K562 (cell line): ENCODE data around the gene FTL. TPM values are rescaled to one million over a fixed set of nuclear protein-coding genes. Genes with fewer than 3 reads are reported as not detected.
A peak's percentile ranks its signal among the peaks of the same experiment; 100 is the strongest.

Experiments used
- ATAC-seq: fragments of 200-7000 bp; cut with Tn5 transposase; 3 replicates; pipeline ENCODE4 v1.9.1; 2020; ENCODE audit warnings: moderate library complexity
- BruUV-seq: library from RNA; stranded (reverse); fragments of 400-500 nt; replicated peaks from 2 replicates; lab custom pipeline; 2021; lab: Mats Ljungman, UMichigan
- CTCF ChIA-PET: fragments of 300-600 bp; formaldehyde crosslinking; extraction: SDS; loops from one replicate; lab custom pipeline; 2021; ENCODE audit warnings: low intra/inter-chr PET ratio; lab: Yijun Ruan, JAX
- POLR2A ChIA-PET: fragments of 300-600, 350-650 bp; sonication (Branson Sonifier 250); formaldehyde crosslinking; extraction: SDS; loops from one replicate; lab custom pipeline; 2021; ENCODE audit warnings: antibody characterized with exemption, inconsistent platforms; lab: Yijun Ruan, JAX
- DNase-seq, 4 experiments: peaks; one replicate each; pipeline versions ENCODE4 v3.0.0 to v3.0.0-alpha.2; 2011 to 2018; ENCODE audit warnings: low spot score in 3 of 4, mixed read lengths in 3 of 4; ENCODE audit errors: extremely low read depth in 1 of 4
- FAIRE-seq: peaks from 2 replicates; lab custom pipeline; 2011; peaks lifted over from hg19 to GRCh38; lab: Jason Lieb, UNC
- H2AFZ ChIP-seq: 2 replicates; pipeline ENCODE4 v1.6.0; 2011; ENCODE audit warnings: low read depth, low read length, control low read depth, inconsistent platforms
- H3K27ac ChIP-seq: fragments of 200-600 bp; 3 replicates; pipeline ENCODE4 v1.8.0; 2011; ENCODE audit warnings: low read depth, mild to moderate bottlenecking, control low read depth, inconsistent platforms, low read length, moderate library complexity, mixed read lengths; ENCODE audit errors: extremely low read depth
- H3K27me3 ChIP-seq, 2 experiments: fragments of 300-600 bp in 1 of 2; 2 replicates in 1 of 2; 3 replicates in 1 of 2; pipeline versions ENCODE4 v1.6.0 to v1.8.0; 2011; ENCODE audit warnings: inconsistent platforms in 2 of 2, low read length in 2 of 2, mild to moderate bottlenecking in 1 of 2, mixed read lengths in 1 of 2, moderate library complexity in 1 of 2; ENCODE audit not compliant: control insufficient read depth in 2 of 2, insufficient read depth in 2 of 2
- H3K36me3 ChIP-seq: fragments of 300-600 bp; 3 replicates; pipeline ENCODE4 v1.8.0; 2011; ENCODE audit warnings: mild to moderate bottlenecking, low read length, inconsistent platforms; ENCODE audit not compliant: control insufficient read depth, insufficient read depth
- H3K4me1 ChIP-seq, 2 experiments: fragments of 200-600 bp in 1 of 2; replicated peaks in 1 of 2; 2 replicates in 1 of 2; 3 replicates in 1 of 2; pipeline versions ENCODE4 v1.5.1 to v1.8.0; 2011; ENCODE audit warnings: inconsistent platforms in 2 of 2, low read length in 2 of 2, mild to moderate bottlenecking in 1 of 2, mixed read lengths in 1 of 2, moderate library complexity in 1 of 2; ENCODE audit not compliant: control insufficient read depth in 2 of 2, insufficient read depth in 2 of 2
- H3K4me2 ChIP-seq: 2 replicates; pipeline ENCODE4 v1.6.1; 2011; ENCODE audit warnings: low read length, control low read depth, inconsistent platforms, mixed read lengths; ENCODE audit not compliant: insufficient read depth
- H3K4me3 ChIP-seq: fragments of 200-600 bp; sonication (generic), shearing (Covaris generic); 2 replicates; pipeline ENCODE4 v1.5.1; 2016; ENCODE audit warnings: control low read depth, inconsistent platforms
- H3K79me2 ChIP-seq: fragments of 200-600 bp; 3 replicates; pipeline ENCODE4 v1.8.0; 2011; ENCODE audit warnings: low read length, inconsistent platforms; ENCODE audit not compliant: control insufficient read depth, insufficient read depth
- H3K9ac ChIP-seq, 2 experiments: 2 replicates each; pipeline versions ENCODE4 v1.6.0 to v1.6.1; 2011; ENCODE audit warnings: low read depth in 2 of 2, low read length in 2 of 2, control low read depth in 1 of 2, inconsistent platforms in 1 of 2, mild to moderate bottlenecking in 1 of 2, mixed read lengths in 1 of 2; ENCODE audit not compliant: insufficient read depth in 1 of 2
- H3K9me1 ChIP-seq: one replicate; pipeline ENCODE4 v1.6.0; 2011; ENCODE audit warnings: inconsistent platforms, mild to moderate bottlenecking, low read length, moderate library complexity; ENCODE audit not compliant: control insufficient read depth, insufficient read depth
- H3K9me3 ChIP-seq: replicated peaks from 2 replicates; pipeline ENCODE4 v1.5.1; 2011; ENCODE audit warnings: low read depth, low read length, inconsistent platforms; ENCODE audit not compliant: control insufficient read depth, insufficient read depth
- H4K20me1 ChIP-seq: replicated peaks from 2 replicates; pipeline ENCODE4 v1.6.1; 2011; ENCODE audit warnings: low read length, inconsistent platforms, mixed read lengths; ENCODE audit not compliant: control insufficient read depth, insufficient read depth
- BRD9 ChIP-seq: fragments of 450-650 bp; IDR thresholded peaks from 2 replicates; pipeline ENCODE4 v1.6.1; 2018; ENCODE audit warnings: low read depth; ENCODE audit not compliant: partially characterized antibody
- CBX3 ChIP-seq, 2 experiments: IDR thresholded peaks; 1 replicate in 1 of 2; 2 replicates in 1 of 2; pipeline ENCODE4 v1.6.1; 2012; ENCODE audit warnings: inconsistent platforms in 2 of 2, low read length in 2 of 2, borderline replicate concordance in 1 of 2, control low read depth in 1 of 2
- DPF2 ChIP-seq: fragments of 450-650 bp; IDR thresholded peaks from 2 replicates; pipeline ENCODE4 v1.6.1; 2016
- GATA2 ChIP-seq: sonication (generic); formaldehyde crosslinking; IDR thresholded peaks from 2 replicates; pipeline ENCODE4 v1.4.0; 2020; ENCODE audit warnings: mild to moderate bottlenecking, missing genetic modification reagents
- HNRNPLL ChIP-seq: fragments of 200-400 bp; formaldehyde crosslinking; IDR thresholded peaks from 2 replicates; pipeline ENCODE4 v1.6.1; 2017; ENCODE audit warnings: low read length, low read depth, mild to moderate bottlenecking; ENCODE audit not compliant: poor library complexity, severe bottlenecking
- LARP7 ChIP-seq: fragments of 450-650 bp; IDR thresholded peaks from 2 replicates; pipeline ENCODE4 v1.6.1; 2016
- MAFG ChIP-seq: fragments of 450-650 bp; conservative IDR thresholded peaks from 2 replicates; pipeline ENCODE4 v1.6.1; 2016; ENCODE audit warnings: missing genetic modification characterization, missing compliant biosample characterization
- NFRKB ChIP-seq: fragments of 450-650 bp; IDR thresholded peaks from 2 replicates; pipeline ENCODE4 v1.6.1; 2016; ENCODE audit warnings: low read depth
- NR2C2 ChIP-seq, 2 experiments: fragments of 200-800 bp in 1 of 2; sonication (Bioruptor generic) in 1 of 2; sonication (generic) in 1 of 2; formaldehyde crosslinking in 1 of 2; IDR thresholded peaks; 2 replicates each; pipeline versions ENCODE4 v1.6.1 to v1.8.0; 2016 to 2022; ENCODE audit warnings: mild to moderate bottlenecking in 1 of 2, missing compliant biosample characterization in 1 of 2, missing genetic modification characterization in 1 of 2, missing genetic modification reagents in 1 of 2
- NRF1 ChIP-seq, 2 experiments: fragments of 450-650 bp; IDR thresholded peaks in 1 of 2; conservative IDR thresholded peaks in 1 of 2; 2 replicates each; pipeline ENCODE4 v1.6.1; 2014; ENCODE audit warnings: mild to moderate bottlenecking in 2 of 2
- SOX6 ChIP-seq: fragments of 450-650 bp; IDR thresholded peaks from 2 replicates; pipeline ENCODE4 v1.6.1; 2014; ENCODE audit warnings: mild to moderate bottlenecking
- SREBF2 ChIP-seq: sonication (generic); formaldehyde crosslinking; IDR thresholded peaks from 2 replicates; pipeline ENCODE4 v1.4.0; 2020; ENCODE audit warnings: mild to moderate bottlenecking, missing genetic modification reagents
- SRSF3 ChIP-seq: fragments of 200-400 bp; formaldehyde crosslinking; IDR thresholded peaks from 2 replicates; pipeline ENCODE4 v1.6.1; 2016; ENCODE audit warnings: mild to moderate bottlenecking, low read length, moderate library complexity; ENCODE audit not compliant: insufficient read depth
- WGBS: fragments of 100-300 bp; shearing (Covaris generic); methylation state at CpG from one replicate; pipeline ENCODE4 v1.1.6; 2016; ENCODE audit warnings: low coverage, mixed read lengths; ENCODE audit not compliant: insufficient coverage; ENCODE audit errors: missing lambda C conversion rate; 5-methylcytosine and 5-hydroxymethylcytosine counted together
- in situ Hi-C: fragments of 300-500 bp; cut with MboI; formaldehyde crosslinking; loops from 4 replicates; pipeline ENCODE4 v1.15.0; 2018; ENCODE audit warnings: inconsistent platforms, mixed read lengths
- intact Hi-C: fragments of 100-400 bp; cut with micrococcal nuclease; formaldehyde crosslinking; loops from 2 replicates; pipeline ENCODE4 v1.14.2; 2022
- polyA plus RNA-seq, 8 experiments: library from polyadenylated mRNA; depleted of rRNA in 4 of 8; stranded (reverse) in 5 of 8; unstranded in 3 of 8; fragments of >200 nt; fragmentation: Nextera tagmentation in 2 of 8; fragmentation: Illumina TruSeq in 1 of 8; extraction: Ambion mirVana in 2 of 8; extraction: Trizol in 1 of 8; gene quantifications; 2 replicates each; pipeline versions ENCODE4 v1.2.1 to v1.2.3, GENCODE V29; 2011 to 2014; ENCODE audit warnings: inconsistent platforms in 1 of 8, missing spikeins in 1 of 8
- total RNA-seq, 7 experiments: library from RNA; depleted of rRNA in 6 of 7; stranded (reverse); fragments of >200 nt in 6 of 7; fragmentation: Illumina TruSeq in 2 of 7; extraction: Trizol in 2 of 7; gene quantifications; 2 replicates each; pipeline versions ENCODE4 v1.2.1 to v1.2.3, GENCODE V29; 2011 to 2021; ENCODE audit warnings: low replicate concordance in 1 of 7
- TF ChIP-seq, protein P1 (sequence below): fragments of 250-450 bp; sonication (Bioruptor Pico); IDR thresholded peaks from 2 replicates; pipeline ENCODE4 v1.5.0; 2021
- TF ChIP-seq, protein P2 (sequence below), 2 experiments: IDR thresholded peaks in 1 of 2; conservative IDR thresholded peaks in 1 of 2; 2 replicates each; pipeline ENCODE4 v1.6.1; 2016; ENCODE audit warnings: low read depth in 2 of 2, mild to moderate bottlenecking in 1 of 2, missing compliant biosample characterization in 1 of 2, missing genetic modification characterization in 1 of 2, moderate library complexity in 1 of 2
- TF ChIP-seq, protein P3 (sequence below): sonication (generic); formaldehyde crosslinking; IDR thresholded peaks from 2 replicates; pipeline ENCODE4 v1.8.1; 2023; ENCODE audit warnings: mild to moderate bottlenecking, missing genetic modification reagents

FTL gene
- total and polyA plus RNA-seq, 9 of the 15 experiments (the other 6 are each of a cell fraction or from before 2014, with no cell fraction given): 1,231 to 27,415 (median 3,965) TPM

DNA sequence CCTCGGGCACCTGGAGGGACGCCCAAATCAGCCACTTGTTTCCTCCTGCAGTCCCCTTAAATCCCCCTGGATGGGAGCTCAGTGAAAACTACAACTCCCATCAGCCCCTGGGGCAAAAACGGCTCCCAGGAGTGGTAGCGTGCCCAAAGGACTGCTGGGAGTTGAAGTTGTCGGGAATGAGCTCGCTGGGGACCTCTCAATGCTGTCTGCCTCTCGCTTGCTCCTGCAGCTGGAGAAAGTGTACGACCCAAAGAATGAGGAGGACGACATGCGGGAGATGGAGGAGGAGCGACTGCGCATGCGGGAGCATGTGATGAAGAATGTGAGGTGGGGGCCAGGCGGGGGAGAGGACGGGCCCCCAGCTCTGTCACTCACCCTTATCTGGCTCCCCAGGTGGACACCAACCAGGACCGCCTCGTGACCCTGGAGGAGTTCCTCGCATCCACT is 46.3 kb upstream of the FTL start:
- WGBS: 44% methylated on average over 15 of the region's 18 CpGs
- DNase-seq: peak; percentile 72 to 81 (median 78)
- 0 out of 2 replicates have a peak, but pooled peaks have one; percentile 22 for TF ChIP-seq GATA2
- TF ChIP-seq, protein P1, sequence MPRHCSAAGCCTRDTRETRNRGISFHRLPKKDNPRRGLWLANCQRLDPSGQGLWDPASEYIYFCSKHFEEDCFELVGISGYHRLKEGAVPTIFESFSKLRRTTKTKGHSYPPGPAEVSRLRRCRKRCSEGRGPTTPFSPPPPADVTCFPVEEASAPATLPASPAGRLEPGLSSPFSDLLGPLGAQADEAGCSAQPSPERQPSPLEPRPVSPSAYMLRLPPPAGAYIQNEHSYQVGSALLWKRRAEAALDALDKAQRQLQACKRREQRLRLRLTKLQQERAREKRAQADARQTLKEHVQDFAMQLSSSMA (CRISPR knock-in tag): no peak
- TF ChIP-seq SREBF2 (CRISPR knock-in tag): no peak
- no peak for TF ChIP-seq MAFG (tag)
- TF ChIP-seq, protein P2, sequence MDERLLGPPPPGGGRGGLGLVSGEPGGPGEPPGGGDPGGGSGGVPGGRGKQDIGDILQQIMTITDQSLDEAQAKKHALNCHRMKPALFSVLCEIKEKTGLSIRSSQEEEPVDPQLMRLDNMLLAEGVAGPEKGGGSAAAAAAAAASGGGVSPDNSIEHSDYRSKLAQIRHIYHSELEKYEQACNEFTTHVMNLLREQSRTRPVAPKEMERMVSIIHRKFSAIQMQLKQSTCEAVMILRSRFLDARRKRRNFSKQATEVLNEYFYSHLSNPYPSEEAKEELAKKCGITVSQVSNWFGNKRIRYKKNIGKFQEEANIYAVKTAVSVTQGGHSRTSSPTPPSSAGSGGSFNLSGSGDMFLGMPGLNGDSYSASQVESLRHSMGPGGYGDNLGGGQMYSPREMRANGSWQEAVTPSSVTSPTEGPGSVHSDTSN (CRISPR knock-in tag; IDR thresholded peaks at IDR 0.05; ENCODE audit: low read depth): peak; percentile 57
- TF ChIP-seq, protein P2 (tag; conservative IDR thresholded peaks at IDR 0.05; ENCODE audit: low read depth): peak; percentile 85
- TF ChIP-seq BRD9: no peak
- no peak for TF ChIP-seq NFRKB
- TF ChIP-seq NRF1 (conservative IDR thresholded peaks at IDR 0.05 in 1 of 2, IDR thresholded peaks at IDR 0.05 in 1 of 2): peak; percentile 89 to 91
- TF ChIP-seq NR2C2 (CRISPR knock-in tag; IDR thresholded peaks at IDR 0.05): no peak
- peak; percentile 34; the same call in 1 of the 2 replicates for TF ChIP-seq NR2C2 (tag; IDR thresholded peaks at IDR 0.05)
- TF ChIP-seq, protein P3, sequence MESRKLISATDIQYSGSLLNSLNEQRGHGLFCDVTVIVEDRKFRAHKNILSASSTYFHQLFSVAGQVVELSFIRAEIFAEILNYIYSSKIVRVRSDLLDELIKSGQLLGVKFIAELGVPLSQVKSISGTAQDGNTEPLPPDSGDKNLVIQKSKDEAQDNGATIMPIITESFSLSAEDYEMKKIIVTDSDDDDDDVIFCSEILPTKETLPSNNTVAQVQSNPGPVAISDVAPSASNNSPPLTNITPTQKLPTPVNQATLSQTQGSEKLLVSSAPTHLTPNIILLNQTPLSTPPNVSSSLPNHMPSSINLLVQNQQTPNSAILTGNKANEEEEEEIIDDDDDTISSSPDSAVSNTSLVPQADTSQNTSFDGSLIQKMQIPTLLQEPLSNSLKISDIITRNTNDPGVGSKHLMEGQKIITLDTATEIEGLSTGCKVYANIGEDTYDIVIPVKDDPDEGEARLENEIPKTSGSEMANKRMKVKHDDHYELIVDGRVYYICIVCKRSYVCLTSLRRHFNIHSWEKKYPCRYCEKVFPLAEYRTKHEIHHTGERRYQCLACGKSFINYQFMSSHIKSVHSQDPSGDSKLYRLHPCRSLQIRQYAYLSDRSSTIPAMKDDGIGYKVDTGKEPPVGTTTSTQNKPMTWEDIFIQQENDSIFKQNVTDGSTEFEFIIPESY (CRISPR knock-in tag): peak; percentile 49; the same call in 1 of the 2 replicates
- TF ChIP-seq SOX6: 0 out of 2 replicates have a peak, but pooled peaks have one; percentile 20
- no peak for TF ChIP-seq HNRNPLL
- 0 out of 2 replicates have a peak, but pooled peaks have one; percentile 36 for TF ChIP-seq SRSF3
- peak; percentile 51; the same call in 1 of the 2 replicates for TF ChIP-seq LARP7
- peak in 1 of 2 experiments; percentile 40; a peak in 1 of 3 replicates for TF ChIP-seq CBX3 (IDR thresholded peaks at IDR 0.05; ENCODE audit: borderline replicate concordance in 1 of 2, low read length in 2 of 2)
- TF ChIP-seq DPF2: peak; percentile 48

More for the DNA sequence above, 46.3 kb upstream of the FTL start:
- ChIA-PET POLR2A (interaction anchor here (0.5 to 4.7 kb wide), 13 partner anchors 9 to 609 kb away, joined by 3 to 37 read pairs (median 6); partner anchors contain the start of genes DHDH, FTL, NUCB1 and PPP1R15A), CTCF (no interaction called here)
- Histone ChIP-seq H3K27me3 (no peaks in the 10 kb centered on the region), H3K4me3 (no peak overlapping the region), H3K9me1 (no peaks in the 10 kb centered on the region), H3K9ac (0 out of 4 replicates have a peak overlapping the region, but pooled peaks of 1 of the 2 experiments have one; percentile 28), H3K79me2 (no peaks in the 10 kb centered on the region), H3K4me1 (peaks cover 0 to 13% of the 10 kb centered on the region in 2 experiments; a peak in 3 of 5 replicates), H3K9me3 (no peaks in the 10 kb centered on the region), H3K27ac (no peak overlapping the region), H4K20me1 (no peaks in the 10 kb centered on the region), H2AFZ (no peak overlapping the region), H3K36me3 (peaks cover 79% of the 10 kb centered on the region; the same call in 2 of the 3 replicates), H3K4me2 (0 out of 2 replicates have a peak overlapping the region, but pooled peaks have one; percentile 10)
- no TSS peak for BruUV-seq
- in situ Hi-C loops: no loop called here
- ATAC-seq: peak; percentile 93
- intact Hi-C loops: no loop called here
- peak; percentile 95 for FAIRE-seq
